Dedifferentiated amniotic fluid mesenchymal stem cell (primary cell): Measurements from ENCODE around the gene DNER.

Experiments
- DNase-seq: peaks from one replicate; pipeline ENCODE4 v3.0.0-alpha.2; 2016; ENCODE audit errors: extremely low spot score

Gene DNER

DNA sequence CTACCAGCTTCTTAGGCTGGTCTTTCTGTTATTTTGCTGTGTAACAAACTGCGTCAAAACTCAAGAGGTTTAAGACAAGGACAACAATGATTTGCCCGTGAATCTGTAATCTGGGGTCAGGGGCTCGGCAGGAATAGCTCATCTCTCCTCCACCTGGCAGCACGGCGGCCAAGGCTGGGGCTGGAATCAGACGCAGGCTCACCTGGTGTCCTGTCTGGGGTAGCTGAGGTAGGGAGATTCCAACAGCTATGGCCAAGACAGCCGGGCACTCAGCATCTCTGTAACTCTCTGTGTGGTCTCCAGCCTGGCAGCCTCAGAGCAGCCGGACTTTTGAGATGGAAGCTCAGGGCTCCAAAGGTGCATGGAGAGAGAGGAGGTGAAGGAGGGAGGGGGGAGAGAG, 42.3 kb downstream of the DNER start:
- no peak for DNase-seq

DNA sequence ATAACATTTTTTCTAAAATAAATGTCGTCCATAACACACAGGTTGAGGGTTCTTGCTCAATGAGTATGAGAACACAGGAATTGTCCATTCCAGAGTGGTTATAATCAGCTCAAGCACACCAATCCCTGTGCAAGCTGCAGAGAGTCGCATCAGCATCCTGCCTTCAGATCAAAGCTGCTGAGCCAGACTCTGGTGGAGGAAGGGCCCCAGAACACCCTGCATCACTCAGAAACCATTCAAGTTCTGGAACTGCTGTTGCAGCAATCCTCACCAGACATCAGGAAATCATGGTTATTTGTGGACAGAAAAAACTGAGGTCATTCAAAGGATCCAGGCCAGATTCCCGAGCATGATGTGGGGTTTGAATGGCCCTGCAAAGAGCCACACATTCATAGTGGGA, 44.5 kb downstream of the DNER start:
- no peak for DNase-seq

DNA sequence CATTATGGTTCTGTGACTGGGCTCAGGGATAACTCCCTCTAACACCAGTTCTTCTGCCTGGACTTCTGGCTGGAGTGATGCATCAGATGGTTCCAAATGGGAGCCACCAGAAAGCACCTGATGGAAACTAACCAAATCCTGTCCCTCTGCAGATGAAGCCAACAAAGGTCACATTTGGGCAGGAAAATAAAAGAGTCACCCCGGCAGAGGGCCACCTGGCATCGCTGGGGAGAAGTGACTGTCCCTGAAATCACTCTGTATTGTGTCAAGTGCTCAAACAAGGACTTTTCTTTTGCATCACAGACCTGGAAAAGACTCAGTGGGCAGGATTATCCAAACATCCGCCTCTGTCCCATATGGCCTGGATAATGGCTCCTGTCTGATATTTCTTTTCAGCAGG, 47.5 kb downstream of the DNER start:
- DNase-seq = no peak

DNA sequence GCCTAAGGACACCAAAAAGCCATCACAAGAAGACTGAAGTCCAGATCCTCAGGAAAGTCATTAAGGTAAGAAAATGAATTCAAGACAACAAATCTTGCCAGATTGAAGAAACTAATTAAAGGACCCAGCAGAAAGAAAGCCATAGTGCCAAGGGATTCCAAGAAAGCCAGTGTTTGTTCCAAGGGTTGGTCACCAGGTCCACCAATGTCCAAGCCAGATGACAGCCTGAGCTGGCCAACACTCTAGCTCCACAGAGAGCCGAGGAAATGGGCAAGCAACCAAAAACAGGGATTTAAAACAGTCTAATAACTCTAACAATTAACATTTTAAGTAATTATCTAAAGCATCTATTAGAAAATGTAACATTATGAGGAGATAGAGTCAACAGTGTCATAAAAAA, 49.2 kb downstream of the DNER start:
- DNase-seq = no peak

DNA sequence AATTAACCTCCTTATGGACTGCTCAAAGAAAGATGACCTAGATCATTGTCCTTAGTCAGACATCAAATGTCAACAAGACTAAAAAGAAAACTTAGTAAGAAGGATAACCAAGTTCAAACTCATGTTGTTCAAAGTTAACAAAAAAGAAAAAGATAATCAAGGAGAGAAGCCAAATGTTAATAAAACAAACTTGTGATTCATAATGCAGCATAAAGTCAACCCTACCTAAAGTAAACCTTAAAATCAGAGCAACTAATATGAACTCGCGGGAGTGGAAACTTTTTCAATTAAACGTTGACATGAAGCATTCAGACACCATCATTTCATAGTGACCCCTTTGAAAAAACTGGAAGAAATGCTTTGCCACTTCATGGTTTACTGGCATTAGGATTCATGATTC, 52.9 kb downstream of the DNER start:
- DNase-seq = no peak

- DNase-seq = no peak
Measured at GRCh38 chr2:229660951-229661350, 53.4 kb downstream of the DNER start.

DNA sequence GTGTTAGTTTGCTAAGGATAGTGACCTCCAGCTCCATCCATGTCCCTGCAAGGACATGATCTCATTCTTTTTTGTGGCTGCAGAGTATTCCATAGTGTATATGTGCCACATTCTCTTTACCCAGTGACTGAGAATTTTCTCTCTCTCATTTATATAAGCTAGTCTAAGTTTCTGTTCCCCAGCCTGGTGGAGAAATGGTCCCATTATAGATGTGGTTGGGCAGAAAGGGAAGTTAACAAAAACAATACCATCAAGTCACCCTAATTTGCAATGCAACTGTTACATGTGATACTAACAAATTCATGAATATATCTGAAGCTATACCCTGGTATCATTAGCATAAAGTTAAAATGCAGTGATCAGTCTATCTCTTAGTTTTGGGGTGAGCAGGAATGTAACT, 54.0 kb downstream of the DNER start:
- no peak for DNase-seq

GRCh38 chr2:229658004-229658403, 56.4 kb downstream of the DNER start:
- no peak for DNase-seq

- DNase-seq = no peak
Measured at GRCh38 chr2:229654437-229654836, 59.9 kb downstream of the DNER start.

- no peak for DNase-seq
Measured at GRCh38 chr2:229653531-229653930, 60.8 kb downstream of the DNER start.

DNA sequence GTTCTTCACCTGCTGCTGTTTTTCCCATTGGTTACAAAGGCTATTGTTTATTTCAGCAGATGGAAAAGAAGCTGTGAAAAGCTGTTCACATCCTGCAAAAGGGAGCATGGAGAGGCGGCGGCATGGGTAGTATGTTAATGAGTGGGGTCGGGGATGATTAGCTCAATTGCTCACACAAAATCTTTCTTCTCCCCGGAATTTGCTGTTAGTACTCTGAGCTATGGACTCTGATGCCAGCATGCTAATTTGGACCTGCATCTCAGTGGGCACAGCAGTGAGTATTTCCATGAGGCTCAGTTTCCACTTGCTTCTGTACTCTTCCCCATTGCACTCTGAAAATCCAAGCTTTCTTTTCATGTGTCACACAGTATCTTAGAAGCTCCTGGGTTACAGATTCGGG, 61.6 kb downstream of the DNER start:
- DNase-seq = no peak

DNA sequence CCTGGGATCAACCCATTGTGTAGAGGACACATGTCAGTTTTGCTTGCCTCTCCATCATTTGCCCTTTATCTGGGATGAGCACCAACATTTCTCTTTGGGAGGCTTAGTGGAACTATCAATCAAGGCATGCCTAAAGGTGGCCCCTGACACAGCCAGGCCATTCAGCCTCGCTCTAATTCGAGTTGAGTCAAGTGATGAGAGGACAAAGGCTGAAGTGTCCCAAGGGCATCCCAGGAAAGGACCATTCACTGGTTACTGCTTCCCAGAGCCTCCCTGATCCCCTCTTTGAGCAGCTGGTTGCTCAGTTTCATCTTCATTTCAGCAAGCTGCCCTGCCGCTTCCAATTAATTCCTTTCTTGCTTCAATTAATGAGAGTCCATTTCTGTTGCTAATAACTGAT, 63.5 kb downstream of the DNER start:
- no peak for DNase-seq

GRCh38 chr2:229650059-229650458, 64.3 kb downstream of the DNER start:
- DNase-seq = no peak

GRCh38 chr2:229646186-229646723, 68.1 kb downstream of the DNER start:
- DNase-seq = no peak

DNA sequence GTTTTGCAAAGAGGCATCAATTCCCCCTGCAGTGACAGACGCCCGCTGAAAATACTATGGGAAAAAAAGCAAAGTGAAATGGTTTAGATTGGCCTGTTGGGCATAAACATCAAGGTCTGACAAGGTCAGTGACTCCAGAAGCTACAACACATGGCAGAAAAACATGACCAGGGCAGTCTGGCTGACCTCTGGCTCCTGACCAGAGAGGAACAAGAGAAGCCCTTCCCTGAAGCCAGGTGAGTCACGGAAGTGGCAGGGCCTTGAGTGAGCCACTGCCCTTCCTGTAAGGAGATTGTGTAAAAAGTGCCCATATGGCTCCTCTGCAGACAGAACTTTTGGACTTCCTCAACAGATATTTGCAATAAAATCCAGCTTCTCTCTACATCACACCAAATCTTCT, 72.0 kb downstream of the DNER start:
- no peak for DNase-seq

DNA sequence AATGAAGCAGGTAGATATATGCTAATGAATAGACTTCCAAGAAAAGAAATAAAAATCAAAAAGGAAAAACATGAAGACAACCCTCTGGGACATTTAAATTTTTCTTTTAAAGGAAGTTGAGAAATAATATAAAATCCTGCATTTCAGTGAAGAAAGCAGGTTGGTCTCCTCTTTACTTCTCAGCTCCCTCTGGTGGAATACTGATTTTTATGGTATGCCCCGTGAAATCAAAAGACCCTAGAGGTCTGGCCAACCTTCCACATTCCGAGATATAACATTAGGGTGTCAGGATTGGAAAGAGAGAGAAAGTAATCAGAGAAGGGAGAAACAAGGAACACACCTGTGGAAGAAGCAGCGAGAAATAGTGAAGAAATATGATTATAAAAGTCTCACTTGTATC, 72.7 kb downstream of the DNER start:
- DNase-seq = no peak

DNA sequence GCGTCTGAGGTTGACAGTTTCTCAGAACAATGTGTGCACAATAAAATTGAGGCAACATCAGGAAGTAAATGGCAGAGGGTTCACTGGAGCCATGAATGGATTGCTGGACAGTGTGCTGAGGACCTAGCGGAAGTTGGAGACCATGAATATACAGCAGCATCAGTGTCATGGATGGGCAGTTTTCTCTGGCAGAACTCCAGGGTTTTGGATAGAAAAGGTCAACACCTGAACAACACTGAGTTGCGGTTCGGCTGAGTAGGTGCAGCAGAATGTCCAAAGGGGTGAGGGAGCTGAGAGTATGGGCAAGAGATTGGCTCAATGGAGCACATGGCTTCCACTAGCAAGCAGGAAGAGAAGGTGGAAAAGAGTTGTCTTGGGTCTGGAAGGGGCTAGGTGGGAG, 73.7 kb downstream of the DNER start:
- DNase-seq = no peak

GRCh38 chr2:229636571-229636970, 77.8 kb downstream of the DNER start:
- DNase-seq = no peak

DNA sequence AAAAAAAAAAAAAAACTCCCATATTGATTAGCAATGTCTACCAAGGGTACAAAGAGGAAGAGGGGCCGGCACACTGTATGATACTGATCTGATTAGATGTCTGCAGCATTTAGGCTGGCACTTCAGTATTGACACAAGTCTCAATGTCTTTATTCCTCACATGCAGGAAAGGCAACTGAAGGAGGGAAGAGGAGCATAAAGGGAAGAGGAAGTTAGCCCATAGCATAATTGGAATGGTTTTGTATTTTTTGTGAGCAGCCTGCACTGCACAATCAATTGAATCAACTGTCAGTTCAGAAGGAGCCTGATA, 79.0 kb downstream of the DNER start:
- no peak for DNase-seq

DNA sequence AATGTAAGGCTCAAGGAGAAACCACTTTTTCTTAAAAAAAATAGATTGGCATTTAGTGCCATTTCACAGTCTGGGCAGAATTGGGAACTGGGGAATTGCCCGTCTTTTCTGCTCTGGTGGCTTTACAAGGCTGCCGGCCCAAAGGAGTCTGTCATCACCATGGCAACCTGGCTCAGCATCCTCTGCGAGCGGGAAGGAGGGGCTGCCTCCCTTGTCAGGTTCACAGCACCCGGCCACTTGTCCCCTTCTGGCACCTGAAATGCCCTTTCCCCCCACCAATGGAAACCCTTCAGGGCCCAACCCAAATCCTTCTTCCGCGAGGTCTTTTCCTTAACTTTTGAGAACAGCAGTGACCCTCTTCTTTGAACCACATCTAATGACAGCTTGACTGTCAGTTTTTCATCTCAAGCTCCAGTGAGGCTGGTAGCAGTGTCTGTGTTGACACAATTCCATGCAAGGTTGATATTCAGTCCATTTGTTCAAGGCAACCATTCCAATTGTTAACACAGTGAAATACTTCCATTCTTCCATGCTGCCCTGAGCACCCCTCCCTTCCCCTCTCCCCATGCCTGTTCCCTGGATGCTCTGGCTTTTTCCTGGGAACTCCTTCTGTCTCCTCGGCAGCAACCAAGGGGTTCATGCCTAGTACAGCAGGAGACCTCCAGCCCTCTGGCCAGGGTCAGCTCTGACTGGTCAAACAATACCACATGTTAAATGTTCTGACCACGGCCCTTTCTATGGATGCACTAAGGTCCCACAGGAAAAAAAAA, 79.6 kb downstream of the DNER start:
- no peak for DNase-seq

GRCh38 chr2:229633556-229633955, 80.8 kb downstream of the DNER start:
- no peak for DNase-seq

DNA sequence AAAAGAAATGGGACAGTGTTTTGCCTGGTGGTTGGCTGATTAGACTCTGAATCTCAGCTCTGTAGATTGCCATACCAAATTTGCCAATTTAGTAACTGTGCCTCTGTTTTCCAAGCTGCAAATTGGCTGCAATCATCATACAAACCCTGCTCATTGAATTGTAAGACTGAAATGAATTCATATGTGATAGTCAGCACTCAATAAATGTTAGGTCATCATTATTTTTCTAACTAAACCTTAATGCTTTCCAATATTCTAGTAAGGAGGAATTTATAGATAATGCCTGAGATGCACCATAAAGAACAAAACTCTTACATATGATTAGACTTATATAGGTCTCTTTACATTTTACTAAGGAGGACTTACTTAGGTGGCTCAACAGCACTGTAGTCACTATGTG, 85.3 kb downstream of the DNER start:
- DNase-seq = no peak

- no peak for DNase-seq
Measured at GRCh38 chr2:229627728-229628127, 86.6 kb downstream of the DNER start.
